Heart left ventricle (tissue), 16 donors: ENCODE results near the gene MPPED1. TPM values are rescaled to one million over a fixed set of nuclear protein-coding genes. Genes with fewer than 3 reads are reported as not detected.
A peak's percentile ranks its signal among the peaks of the same experiment; 100 is the strongest.

ENCODE experiments used
- ATAC-seq, 4 donors: fragments of 200-7000 bp; cut with Tn5 transposase; one replicate each; pipeline ENCODE4 v1.9.1; 2020 to 2022; ENCODE audit warnings: moderate library complexity in 4 of 4, mild to moderate bottlenecking in 3 of 4, moderate number of reproducible peaks in 1 of 4
- DNase-seq, 5 donors: peaks; one replicate each; pipeline ENCODE4 v3.0.0-alpha.2; 2020
- H3K27ac ChIP-seq, 12 donors: fragments of 200-600 bp; sonication (generic) in 4 of 12; one replicate each; pipeline versions ENCODE4 v1.5.0 to v1.8.0; 2016 to 2022; ENCODE audit warnings: mild to moderate bottlenecking in 2 of 12
- H3K27me3 ChIP-seq, 9 donors: fragments of 200-600 bp; sonication (generic) in 2 of 9; one replicate each; pipeline versions ENCODE4 v1.5.1 to v1.8.0; 2016 to 2022; ENCODE audit warnings: mild to moderate bottlenecking in 3 of 9
- H3K36me3 ChIP-seq, 9 donors: fragments of 200-600 bp; sonication (generic) in 2 of 9; one replicate each; pipeline versions ENCODE4 v1.5.0 to v1.8.0; 2018 to 2022; ENCODE audit warnings: mild to moderate bottlenecking in 2 of 9
- H3K4me1 ChIP-seq, 12 donors: fragments of 200-600 bp; sonication (generic) in 4 of 12; one replicate each; pipeline versions ENCODE4 v1.5.0 to v1.8.0; 2016 to 2022; ENCODE audit warnings: mild to moderate bottlenecking in 3 of 12
- H3K4me3 ChIP-seq, 12 donors: fragments of 200-600 bp; sonication (generic) in 4 of 12; one replicate each; pipeline versions ENCODE4 v1.5.0 to v1.8.0; 2017 to 2022; ENCODE audit warnings: mild to moderate bottlenecking in 9 of 12, moderate library complexity in 4 of 12
- H3K9me3 ChIP-seq, 12 donors: fragments of 200-600 bp; sonication (generic) in 4 of 12; one replicate each; pipeline versions ENCODE4 v1.5.0 to v1.8.0; 2016 to 2022; ENCODE audit warnings: mild to moderate bottlenecking in 1 of 12
- CTCF ChIP-seq, 12 donors: fragments of 200-600 bp; sonication (generic) in 4 of 12; IDR thresholded peaks; one replicate each; pipeline versions ENCODE4 v1.5.0 to v1.8.0; 2018 to 2022; ENCODE audit warnings: antibody characterized with exemption in 12 of 12, mild to moderate bottlenecking in 5 of 12
- POLR2A ChIP-seq, 2 donors: fragments of 450-650 bp; IDR thresholded peaks; one replicate each; pipeline ENCODE4 v1.6.1; 2017; ENCODE audit warnings: antibody characterized with exemption in 2 of 2, mild to moderate bottlenecking in 2 of 2, moderate library complexity in 2 of 2
- WGBS, 4 donors: extraction: QIAGEN DNeasy Blood & Tissue Kit in 2 of 4; methylation state at CpG; one replicate each; pipeline versions ENCODE4 v1.1.5 to v1.1.7; 2013 to 2018; 5-methylcytosine and 5-hydroxymethylcytosine counted together
- intact Hi-C, 10 donors: fragments of 100-400 bp; cut with DNase I; formaldehyde crosslinking; loops; one replicate each; pipeline versions ENCODE4 v1.11.1 to v1.14.2; 2022
- polyA plus RNA-seq, 2 donors: library from polyadenylated mRNA; stranded (reverse); fragments of 200-250 nt; gene quantifications; one replicate each; pipeline ENCODE4 v1.2.3, GENCODE V29; 2013
- total RNA-seq, 9 donors: library from RNA; depleted of rRNA in 2 of 9; stranded (reverse); fragments of >200 nt in 2 of 9; fragmentation: NEBNext Ultra II Directional in 3 of 9; extraction: Animal tissue kit (Norgen Biotek cat#: 25700) in 3 of 9; gene quantifications; one replicate each; pipeline versions ENCODE4 v1.1.0 to v1.2.4, GENCODE V29; 2016 to 2023
- donor health status: ischemic (EF 13 %, LVEDD 7.1; RV severe dilation, severe dysfunction).
- donor health status: healthy with polysubstance abuse.
- donor health status: DM: no; HTN: yes; CAD: no.
- donor health status: DM: no; HTN: no; CAD: no.
- donor health status: ischemic (EF 25% LVEDD 6.9; RV normal size, moderate dysfunction).
- donor health status: ischemic (EF 25% LVEDD 5.7; RV mildly dilated, moderate dysfunction).
- donor health status: healthy.
- donor health status: DM: yes; HTN: yes; CAD: no.
- donor health status: ischemic (EF 35%, LVEDD 5.7; RV mildly dilated, moderate dysfunction).
- donor health status: nonischemic (EF 11% LVEDD 7.7; RV severe dilation, severe dysfunction).
- donor health status: DM: yes; HTN: yes; CAD: no.
- donor health status: PGD.
- donor health status: ischemic (EF 29% LVEDD 5.4; RV normal size, mild dysfunction).
- donor health status: nonischemic (EF 23%, LVEDD 6.1; RV moderate dilation, normal function).

MPPED1 gene
- total and polyA plus RNA-seq, 11 donors: 0.12 TPM; not detected in 10

GRCh38 chr22:43413826-43414225 is 2.0 kb downstream of the MPPED1 start:
- H3K9me3 ChIP-seq: no peaks in the 10 kb centered on the region
- H3K4me3 ChIP-seq: no peak overlapping the region
- 79 to 88% (median 83%) methylated on average over 11 of the region's 11 CpGs for WGBS, 4 donors
- H3K36me3 ChIP-seq: no peaks in the 10 kb centered on the region
- H3K4me1 ChIP-seq: peaks cover 0 to 13% (median 0%) of the 10 kb centered on the region in 12 donors
- intact Hi-C loops: no loop called here
- H3K27ac ChIP-seq: no peak overlapping the region
- no peak for ATAC-seq
- TF ChIP-seq POLR2A (IDR thresholded peaks at IDR 0.05): no peak
- no peak for TF ChIP-seq CTCF (IDR thresholded peaks at IDR 0.05)
- H3K27me3 ChIP-seq: peaks cover 26 to 75% (median 40%) of the 10 kb centered on the region in 9 donors
- no peak for DNase-seq

- no peak for DNase-seq
- no peaks in the 10 kb centered on the region for H3K36me3 ChIP-seq
- intact Hi-C loops: no loop called here
Measured at GRCh38 chr22:43415681-43416080, 3.9 kb downstream of the MPPED1 start.

GRCh38 chr22:43417555-43417954 is 5.7 kb downstream of the MPPED1 start:
- ATAC-seq (no peak), DNase-seq (peak in 1 of 5 donors; percentile 8)
- no peak overlapping the region for H3K27ac ChIP-seq
- intact Hi-C loops: no loop called here
- no peak overlapping the region for H3K4me3 ChIP-seq
- H3K27me3 ChIP-seq: peaks cover 12 to 71% (median 25%) of the 10 kb centered on the region in 9 donors
- H3K4me1 ChIP-seq: peaks cover 0 to 3% (median 0%) of the 10 kb centered on the region in 12 donors
- H3K9me3 ChIP-seq: no peaks in the 10 kb centered on the region
- TF ChIP-seq CTCF (IDR thresholded peaks at IDR 0.05) (no peak), POLR2A (IDR thresholded peaks at IDR 0.05) (no peak)
- no peaks in the 10 kb centered on the region for H3K36me3 ChIP-seq
- WGBS, 4 donors: 73 to 87% (median 82%) methylated on average over 11 of the region's 11 CpGs

More at GRCh38 chr22:43415681-43416080, 3.9 kb downstream of the MPPED1 start:
- no peak for ATAC-seq
- Histone ChIP-seq H3K27me3 (peaks cover 23 to 62% (median 31%) of the 10 kb centered on the region in 9 donors), H3K4me3 (no peak overlapping the region), H3K4me1 (peaks cover 0 to 13% (median 0%) of the 10 kb centered on the region in 12 donors), H3K9me3 (no peaks in the 10 kb centered on the region), H3K27ac (no peak overlapping the region)
- WGBS, 4 donors: 71 to 80% (median 75%) methylated on average over 7 of the region's 7 CpGs
- no peak for TF ChIP-seq CTCF (IDR thresholded peaks at IDR 0.05)
- TF ChIP-seq POLR2A (IDR thresholded peaks at IDR 0.05): no peak

GRCh38 chr22:43418079-43418825 is 6.4 kb downstream of the MPPED1 start:
- no peak for ATAC-seq
- H3K27me3 ChIP-seq: peaks cover 11 to 68% (median 19%) of the 10 kb centered on the region in 9 donors
- no peaks in the 10 kb centered on the region for H3K36me3 ChIP-seq
- no peak for TF ChIP-seq CTCF (IDR thresholded peaks at IDR 0.05)
- TF ChIP-seq POLR2A (IDR thresholded peaks at IDR 0.05): no peak
- H3K4me3 ChIP-seq: no peak overlapping the region
- no peak overlapping the region for H3K27ac ChIP-seq
- no peaks in the 10 kb centered on the region for H3K9me3 ChIP-seq
- 79 to 86% (median 81%) methylated on average over 15 of the region's 15 CpGs for WGBS, 4 donors
- peak in 1 of 5 donors; percentile 20 for DNase-seq
- intact Hi-C loops: no loop called here
- H3K4me1 ChIP-seq: no peaks in the 10 kb centered on the region
